LNCaP clone FGC (cell line): Measurements from ENCODE around the gene SEMA4D.
"Not testable (repeated sequence)": the region's sequence is repeated elsewhere in the genome, so short reads cannot be mapped to it uniquely, and the experiment has no call there.

Experiments
- DNase-seq: peaks from one replicate; pipeline ENCODE4 v3.0.0-alpha.2; 2011; ENCODE audit warnings: low read depth
- H3K4me3 ChIP-seq: 2 replicates; pipeline ENCODE4 v1.5.1; 2011; ENCODE audit warnings: mild to moderate bottlenecking, low read depth, low read length, control low read depth
- CTCF ChIP-seq: IDR thresholded peaks from 2 replicates; pipeline ENCODE4 v1.5.1; 2012; ENCODE audit warnings: mild to moderate bottlenecking; ENCODE audit not compliant: control insufficient read depth, insufficient read depth; ENCODE audit errors: extremely low read depth

SEMA4D gene

GRCh38 chr9:89484475-89485404 is 13.2 kb downstream of the SEMA4D start:
- no peak overlapping the region for H3K4me3 ChIP-seq
- no peak for TF ChIP-seq CTCF
- no peak for DNase-seq

- no peak for TF ChIP-seq CTCF
- H3K4me3 ChIP-seq: no peak overlapping the region
- DNase-seq: no peak
Observed at GRCh38 chr9:89483592-89484474, 14.1 kb downstream of the SEMA4D start.

- TF ChIP-seq CTCF: no peak
- no peak overlapping the region for H3K4me3 ChIP-seq
- no peak for DNase-seq
Observed at GRCh38 chr9:89482901-89483361, 15.0 kb downstream of the SEMA4D start.

- TF ChIP-seq CTCF: no peak
- no peak for DNase-seq
Observed at GRCh38 chr9:89482056-89482851, 15.7 kb downstream of the SEMA4D start.

GRCh38 chr9:89481538-89481915 is 16.4 kb downstream of the SEMA4D start:
- H3K4me3 ChIP-seq: no peak overlapping the region
- no peak for DNase-seq
- TF ChIP-seq CTCF: no peak

More at GRCh38 chr9:89482056-89482851, 15.7 kb downstream of the SEMA4D start:
- no peak overlapping the region for H3K4me3 ChIP-seq

- no peak for TF ChIP-seq CTCF
- DNase-seq: no peak
- no peak overlapping the region for H3K4me3 ChIP-seq
Observed at GRCh38 chr9:89480825-89481537, 16.9 kb downstream of the SEMA4D start.

- not testable (repeated sequence) for DNase-seq, H3K4me3 ChIP-seq
Observed at GRCh38 chr9:89480372-89480771, 17.5 kb downstream of the SEMA4D start.

GRCh38 chr9:89479669-89480011 is 18.3 kb downstream of the SEMA4D start:
- H3K4me3 ChIP-seq, DNase-seq: not testable (repeated sequence)
